ENCODE data around the gene FGGY. TPM values are rescaled to one million over a fixed set of nuclear protein-coding genes. Genes with fewer than 3 reads are reported as not detected.
A peak's percentile ranks its signal among the peaks of the same experiment; 100 is the strongest.
"Not testable (repeated sequence)": the region's sequence is repeated elsewhere in the genome, so short reads cannot be mapped to it uniquely, and the experiment has no call there.

Gene FGGY
- total RNA-seq, 1 donor from 2014 or later = 18.2 TPM

DNA sequence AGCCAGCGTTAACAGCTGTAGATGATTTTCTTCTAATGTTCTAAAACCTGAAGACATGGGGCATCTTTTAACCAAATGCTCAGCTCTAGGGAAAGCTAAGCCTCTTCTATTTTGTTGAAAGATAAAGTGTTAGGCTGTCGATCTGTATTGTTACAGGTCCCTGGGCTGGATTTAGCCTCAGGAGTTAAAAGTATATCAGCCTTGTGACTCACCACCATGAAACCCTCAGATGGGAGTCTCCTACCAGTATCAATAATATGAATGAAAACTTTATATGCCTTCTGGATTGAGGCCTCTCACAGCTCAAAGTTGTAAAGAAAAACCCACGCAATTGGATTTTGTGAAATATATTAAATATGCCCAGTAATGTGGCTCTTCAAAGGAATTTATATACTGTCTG is 231.6 kb downstream of the FGGY start:
- H3K4me1 Mint-ChIP-seq (ENCODE audit: low read depth) = no peaks in the 10 kb centered on the region
- no peak for DNase-seq (ENCODE audit: low spot score, unreplicated experiment)
- no peaks in the 10 kb centered on the region for H3K27me3 Mint-ChIP-seq
- peaks cover 2% of the 10 kb centered on the region for H3K36me3 Mint-ChIP-seq (ENCODE audit: insufficient read depth)
- TF ChIP-seq, protein P1, sequence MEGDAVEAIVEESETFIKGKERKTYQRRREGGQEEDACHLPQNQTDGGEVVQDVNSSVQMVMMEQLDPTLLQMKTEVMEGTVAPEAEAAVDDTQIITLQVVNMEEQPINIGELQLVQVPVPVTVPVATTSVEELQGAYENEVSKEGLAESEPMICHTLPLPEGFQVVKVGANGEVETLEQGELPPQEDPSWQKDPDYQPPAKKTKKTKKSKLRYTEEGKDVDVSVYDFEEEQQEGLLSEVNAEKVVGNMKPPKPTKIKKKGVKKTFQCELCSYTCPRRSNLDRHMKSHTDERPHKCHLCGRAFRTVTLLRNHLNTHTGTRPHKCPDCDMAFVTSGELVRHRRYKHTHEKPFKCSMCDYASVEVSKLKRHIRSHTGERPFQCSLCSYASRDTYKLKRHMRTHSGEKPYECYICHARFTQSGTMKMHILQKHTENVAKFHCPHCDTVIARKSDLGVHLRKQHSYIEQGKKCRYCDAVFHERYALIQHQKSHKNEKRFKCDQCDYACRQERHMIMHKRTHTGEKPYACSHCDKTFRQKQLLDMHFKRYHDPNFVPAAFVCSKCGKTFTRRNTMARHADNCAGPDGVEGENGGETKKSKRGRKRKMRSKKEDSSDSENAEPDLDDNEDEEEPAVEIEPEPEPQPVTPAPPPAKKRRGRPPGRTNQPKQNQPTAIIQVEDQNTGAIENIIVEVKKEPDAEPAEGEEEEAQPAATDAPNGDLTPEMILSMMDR (IDR thresholded peaks at IDR 0.05; ENCODE audit: unreplicated experiment) = no peak
- H3K27ac Mint-ChIP-seq = no peak overlapping the region
- no peak overlapping the region for H3K4me3 Mint-ChIP-seq (ENCODE audit: low read depth)
- peaks cover 5% of the 10 kb centered on the region for H3K9me3 Mint-ChIP-seq (ENCODE audit: low read depth)

GRCh38 chr1:59528900-59529299 is 232.0 kb downstream of the FGGY start:
- no peak overlapping the region for H3K27ac Mint-ChIP-seq

GRCh38 chr1:59530119-59530518 is 233.2 kb downstream of the FGGY start:
- H3K4me3 Mint-ChIP-seq (ENCODE audit: low read depth) = no peak overlapping the region
- peaks cover 4% of the 10 kb centered on the region for H3K36me3 Mint-ChIP-seq (ENCODE audit: insufficient read depth)
- H3K27ac Mint-ChIP-seq = no peak overlapping the region
- H3K4me1 Mint-ChIP-seq (ENCODE audit: low read depth) = no peaks in the 10 kb centered on the region
- DNase-seq (ENCODE audit: low spot score, unreplicated experiment) = no peak
- TF ChIP-seq, protein P1 (IDR thresholded peaks at IDR 0.05; ENCODE audit: unreplicated experiment) = no peak
- no peaks in the 10 kb centered on the region for H3K27me3 Mint-ChIP-seq
- H3K9me3 Mint-ChIP-seq (ENCODE audit: low read depth) = peaks cover 9% of the 10 kb centered on the region

More at GRCh38 chr1:59528900-59529299, 232.0 kb downstream of the FGGY start:
- no peak for DNase-seq (ENCODE audit: low spot score, unreplicated experiment)
- no peaks in the 10 kb centered on the region for H3K4me1 Mint-ChIP-seq (ENCODE audit: low read depth)
- H3K36me3 Mint-ChIP-seq (ENCODE audit: insufficient read depth) = peaks cover 2% of the 10 kb centered on the region
- no peak overlapping the region for H3K4me3 Mint-ChIP-seq (ENCODE audit: low read depth)
- TF ChIP-seq, protein P1 (IDR thresholded peaks at IDR 0.05; ENCODE audit: unreplicated experiment) = no peak
- peaks cover 6% of the 10 kb centered on the region for H3K9me3 Mint-ChIP-seq (ENCODE audit: low read depth)
- H3K27me3 Mint-ChIP-seq = no peaks in the 10 kb centered on the region

DNA sequence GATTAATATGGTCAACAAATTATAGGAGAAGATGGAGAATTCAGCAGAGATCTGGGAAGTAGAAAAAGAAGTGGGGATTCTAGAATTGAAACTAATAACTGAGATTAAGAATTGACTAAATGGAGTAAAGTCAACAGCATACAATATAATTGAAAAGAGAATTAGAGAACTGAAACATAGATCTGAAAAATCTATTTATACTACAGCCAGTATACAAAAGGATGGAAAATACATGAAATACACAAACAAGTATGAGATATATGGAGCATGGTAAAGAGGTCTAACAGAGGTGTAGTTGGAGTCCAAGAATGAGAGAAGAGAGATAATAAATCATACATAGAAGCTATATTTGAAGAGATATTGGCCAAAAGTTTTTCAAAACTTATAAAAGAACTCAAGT is 235.2 kb downstream of the FGGY start:
- TF ChIP-seq, protein P1 (IDR thresholded peaks at IDR 0.05; ENCODE audit: unreplicated experiment) = no peak
- Mint-ChIP-seq H3K9me3 (ENCODE audit: low read depth) (peaks cover 9% of the 10 kb centered on the region), H3K4me3 (ENCODE audit: low read depth) (no peak overlapping the region), H3K4me1 (ENCODE audit: low read depth) (no peaks in the 10 kb centered on the region), H3K27me3 (no peaks in the 10 kb centered on the region), H3K27ac (no peak overlapping the region), H3K36me3 (ENCODE audit: insufficient read depth) (peaks cover 4% of the 10 kb centered on the region)
- no peak for DNase-seq (ENCODE audit: low spot score, unreplicated experiment)

- not testable (repeated sequence) for H3K36me3 Mint-ChIP-seq (ENCODE audit: insufficient read depth); H3K4me3 Mint-ChIP-seq (ENCODE audit: low read depth); H3K27me3 Mint-ChIP-seq; H3K27ac Mint-ChIP-seq; H3K9me3 Mint-ChIP-seq (ENCODE audit: low read depth); DNase-seq (ENCODE audit: low spot score, unreplicated experiment)
- H3K4me1 Mint-ChIP-seq (ENCODE audit: low read depth) = peaks cover 12% of the 10 kb centered on the region
Measured at GRCh38 chr1:59538476-59538875, 241.6 kb downstream of the FGGY start.

GRCh38 chr1:59539961-59540681 is 243.2 kb downstream of the FGGY start:
- TF ChIP-seq, protein P1 (IDR thresholded peaks at IDR 0.05; ENCODE audit: unreplicated experiment) = no peak
- no peaks in the 10 kb centered on the region for H3K9me3 Mint-ChIP-seq (ENCODE audit: low read depth)
- H3K4me1 Mint-ChIP-seq (ENCODE audit: low read depth) = peaks cover 26% of the 10 kb centered on the region
- no peak overlapping the region for H3K4me3 Mint-ChIP-seq (ENCODE audit: low read depth)
- no peak for DNase-seq (ENCODE audit: low spot score, unreplicated experiment)
- peak overlapping the region; percentile 69 for H3K27ac Mint-ChIP-seq
- H3K27me3 Mint-ChIP-seq = no peaks in the 10 kb centered on the region
- H3K36me3 Mint-ChIP-seq (ENCODE audit: insufficient read depth) = no peaks in the 10 kb centered on the region
